GM23248 (cell line): ENCODE results near the gene MYZAP. TPM values are rescaled to one million over a fixed set of nuclear protein-coding genes. Genes with fewer than 3 reads are reported as not detected.

ENCODE experiments used
- DNase-seq: peaks from one replicate; pipeline ENCODE4 v3.0.0-alpha.2; 2015
- H2AFZ ChIP-seq: fragments of 200-600 bp; sonication (generic); 2 replicates; pipeline ENCODE4 v1.6.1; 2016; ENCODE audit warnings: antibody characterized with exemption
- H3F3A ChIP-seq: fragments of 200-600 bp; sonication (generic); 2 replicates; pipeline ENCODE4 v1.6.1; 2016; ENCODE audit warnings: mild to moderate bottlenecking, antibody characterized with exemption, mixed run types; ENCODE audit not compliant: insufficient read depth
- H3K27ac ChIP-seq: fragments of 200-600 bp; sonication (generic); 2 replicates; pipeline ENCODE4 v1.5.1; 2016; ENCODE audit warnings: mild to moderate bottlenecking
- H3K27me3 ChIP-seq: fragments of 200-600 bp; sonication (generic); replicated peaks from 2 replicates; pipeline ENCODE4 v1.6.1; 2016; ENCODE audit warnings: mild to moderate bottlenecking; ENCODE audit not compliant: insufficient read depth
- H3K36me3 ChIP-seq: fragments of 200-600 bp; sonication (generic); 2 replicates; pipeline ENCODE4 v1.6.1; 2016; ENCODE audit warnings: low read depth, mild to moderate bottlenecking
- H3K4me1 ChIP-seq: fragments of 200-600 bp; sonication (generic); 2 replicates; pipeline ENCODE4 v1.6.1; 2016; ENCODE audit warnings: mild to moderate bottlenecking; ENCODE audit not compliant: insufficient read depth
- H3K4me2 ChIP-seq: fragments of 200-600 bp; sonication (generic); one replicate; pipeline ENCODE4 v1.6.1; 2016; ENCODE audit warnings: mild to moderate bottlenecking; ENCODE audit not compliant: unreplicated experiment
- H3K4me3 ChIP-seq: fragments of 200-600 bp; sonication (generic); 2 replicates; pipeline ENCODE4 v1.5.1; 2016; ENCODE audit warnings: mild to moderate bottlenecking
- H3K79me2 ChIP-seq: fragments of 200-600 bp; sonication (generic); 2 replicates; pipeline ENCODE4 v1.6.1; 2016; ENCODE audit warnings: mild to moderate bottlenecking; ENCODE audit not compliant: insufficient read depth
- H3K9ac ChIP-seq: fragments of 200-600 bp; sonication (generic); 2 replicates; pipeline ENCODE4 v1.6.1; 2016; ENCODE audit warnings: mild to moderate bottlenecking
- H3K9me2 ChIP-seq: fragments of 200-600 bp; sonication (generic); 2 replicates; pipeline ENCODE4 v1.6.1; 2016; ENCODE audit warnings: mixed run types, mild to moderate bottlenecking, moderate library complexity; ENCODE audit not compliant: insufficient read depth
- H3K9me3 ChIP-seq: fragments of 200-600 bp; sonication (generic); one replicate; pipeline ENCODE4 v1.6.1; 2017; ENCODE audit warnings: low read depth
- H4K20me1 ChIP-seq: fragments of 200-600 bp; sonication (generic); 2 replicates; pipeline ENCODE4 v1.6.0; 2016; ENCODE audit not compliant: insufficient read depth
- EZH2 ChIP-seq: fragments of 200-600 bp; sonication (generic); IDR thresholded peaks from 2 replicates; pipeline ENCODE4 v1.6.1; 2018; ENCODE audit warnings: antibody characterized with exemption, mild to moderate bottlenecking; ENCODE audit not compliant: insufficient read depth, poor library complexity, severe bottlenecking
- EZH2phosphoT487 ChIP-seq: fragments of 200-600 bp; sonication (generic); IDR thresholded peaks from 2 replicates; pipeline ENCODE4 v1.6.1; 2018; ENCODE audit warnings: antibody characterized with exemption, moderate library complexity, mild to moderate bottlenecking, low read depth; ENCODE audit not compliant: insufficient read depth
- WGBS, 2 experiments: methylation state at CpG; one replicate each; pipeline ENCODE4 v1.1.6; 2015 to 2017; ENCODE audit warnings: low lambda C conversion rate in 2 of 2, low coverage in 1 of 2; ENCODE audit errors: missing lambda C conversion rate in 2 of 2; 5-methylcytosine and 5-hydroxymethylcytosine counted together
- in situ Hi-C: fragments of 300-500 bp; cut with MboI; formaldehyde crosslinking; loops from 2 replicates; pipeline ENCODE4 v1.15.0; 2020
- polyA plus RNA-seq: library from polyadenylated mRNA; unstranded; fragments of >200 nt; fragmentation: Nextera tagmentation; extraction: Ambion mirVana; gene quantifications from 2 replicates; pipeline ENCODE4 v1.2.1, GENCODE V29; 2016
- total RNA-seq: library from RNA; depleted of rRNA; stranded (reverse); fragments of >200 nt; shearing (Covaris generic); gene quantifications from 2 replicates; pipeline ENCODE4 v1.2.3, GENCODE V29; 2014

Gene MYZAP
- total and polyA plus RNA-seq, 2 experiments from 2014 or later, result 0.11 TPM; not detected in 1

DNA sequence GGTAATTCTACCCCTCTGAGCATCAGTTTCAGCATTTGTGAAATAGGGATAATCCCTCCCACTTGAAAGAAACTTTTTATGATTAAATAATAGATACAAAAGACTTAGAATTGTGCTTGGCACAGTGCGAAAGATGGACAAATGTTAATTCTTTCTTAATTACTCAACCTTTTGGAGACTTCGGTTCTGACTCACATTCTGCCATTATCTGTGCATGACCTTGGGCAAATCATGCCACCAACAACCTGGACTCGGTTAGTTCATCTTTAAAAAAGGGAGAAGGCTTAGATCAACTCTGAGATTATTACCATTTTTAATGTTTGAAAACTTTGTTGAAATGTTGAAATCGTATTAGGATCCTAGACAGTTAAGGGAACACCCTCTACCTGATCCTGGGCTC is 74.2 kb downstream of the MYZAP start:
- Histone ChIP-seq H3K27ac (no peak overlapping the region), H3K4me2 (no peak overlapping the region), H3K4me3 (no peak overlapping the region), H4K20me1 (no peaks in the 10 kb centered on the region), H3K9me3 (no peaks in the 10 kb centered on the region), H3K79me2 (no peaks in the 10 kb centered on the region), H3K9ac (no peak overlapping the region), H3F3A (no peaks in the 10 kb centered on the region; the same call in 1 of the 2 replicates), H3K36me3 (no peaks in the 10 kb centered on the region), H2AFZ (no peak overlapping the region; the same call in 1 of the 2 replicates), H3K27me3 (no peaks in the 10 kb centered on the region), H3K4me1 (peaks cover 30% of the 10 kb centered on the region), H3K9me2 (no peaks in the 10 kb centered on the region)
- WGBS, 2 experiments, result 53 to 58% methylated on average over 4 of the region's 4 CpGs
- in situ Hi-C loops, result no loop called here
- TF ChIP-seq EZH2 (no peak), EZH2phosphoT487 (no peak)
- peak; percentile 29 for DNase-seq

DNA sequence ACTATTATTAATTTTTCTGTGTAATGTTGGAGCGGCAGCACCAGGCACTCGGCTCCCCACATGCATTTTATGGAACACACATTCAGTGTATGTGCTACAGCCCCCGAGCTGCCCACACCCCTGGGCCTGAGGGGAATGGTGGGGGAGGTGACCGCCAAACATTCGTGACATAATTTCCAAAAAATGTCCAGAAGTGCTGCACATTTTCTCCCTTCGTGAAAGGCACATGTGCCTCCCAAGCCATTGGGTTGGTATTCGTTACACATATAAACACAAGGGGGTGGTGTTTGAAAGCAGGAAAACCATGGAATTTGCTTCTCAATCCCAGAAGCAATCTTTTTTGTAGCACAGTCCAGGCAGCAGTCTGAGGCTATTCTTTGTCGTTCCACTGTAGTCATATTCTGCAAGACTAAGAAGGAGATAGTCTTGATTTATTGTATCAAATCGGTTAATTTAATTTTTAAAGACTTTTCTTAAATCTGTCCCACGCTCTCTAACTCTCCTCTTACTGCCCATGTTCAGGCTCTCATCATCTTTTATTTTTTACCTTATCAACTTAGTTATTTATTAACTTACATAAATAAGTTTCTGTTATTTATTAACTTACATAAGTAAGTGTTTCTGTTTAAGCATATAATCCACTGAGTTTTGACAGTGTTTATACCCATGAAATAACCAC is 75.6 kb downstream of the MYZAP start:
- Histone ChIP-seq H3K4me1 (peaks cover 40% of the 10 kb centered on the region), H3K9me2 (no peaks in the 10 kb centered on the region), H3K9me3 (no peaks in the 10 kb centered on the region), H3F3A (no peaks in the 10 kb centered on the region; the same call in 1 of the 2 replicates), H3K27me3 (no peaks in the 10 kb centered on the region), H3K4me3 (peak overlapping the region; percentile 29), H3K36me3 (no peaks in the 10 kb centered on the region), H3K4me2 (peak overlapping the region; percentile 70), H3K79me2 (no peaks in the 10 kb centered on the region), H3K9ac (0 out of 2 replicates have a peak overlapping the region, but pooled peaks have one; percentile 4), H2AFZ (peak overlapping the region; percentile 45; the same call in 1 of the 2 replicates), H3K27ac (peak overlapping the region; percentile 25), H4K20me1 (no peaks in the 10 kb centered on the region)
- peak; percentile 85 for DNase-seq
- TF ChIP-seq EZH2phosphoT487 (no peak), EZH2 (no peak)
- in situ Hi-C loops, result no loop called here
- WGBS, 2 experiments, result 13 to 19% methylated on average over 10 of the region's 10 CpGs

DNA sequence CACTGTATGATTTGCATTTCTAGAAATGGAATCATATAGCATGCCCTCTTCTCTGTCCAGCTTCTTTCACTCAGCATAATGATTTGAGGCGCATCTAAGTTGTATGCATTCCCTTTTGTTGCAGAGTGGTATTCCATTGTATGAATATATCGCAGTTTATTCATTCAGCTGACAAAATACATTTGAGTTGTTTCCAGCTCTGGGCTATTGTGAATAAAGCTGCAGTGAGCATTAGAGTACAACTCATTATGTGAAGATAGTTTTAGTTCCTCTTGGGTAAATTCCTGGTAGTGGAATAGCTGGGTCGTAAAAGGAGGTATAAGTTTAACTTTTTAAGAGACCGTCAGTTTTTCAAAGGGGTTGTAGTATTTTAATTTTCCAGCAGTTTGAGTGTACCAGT is 76.3 kb downstream of the MYZAP start:
- Histone ChIP-seq H3K79me2 (no peaks in the 10 kb centered on the region), H3K4me3 (no peak overlapping the region), H3K9ac (no peak overlapping the region), H3K4me1 (peaks cover 40% of the 10 kb centered on the region), H2AFZ (no peak overlapping the region), H3K27ac (no peak overlapping the region), H3K27me3 (no peaks in the 10 kb centered on the region), H3K9me3 (no peaks in the 10 kb centered on the region), H3K36me3 (no peaks in the 10 kb centered on the region), H3F3A (no peaks in the 10 kb centered on the region; the same call in 1 of the 2 replicates), H3K4me2 (peak overlapping the region; percentile 70), H3K9me2 (no peaks in the 10 kb centered on the region), H4K20me1 (no peaks in the 10 kb centered on the region)
- no peak for DNase-seq
- no peak for TF ChIP-seq EZH2
- no peak for TF ChIP-seq EZH2phosphoT487
- in situ Hi-C loops, result no loop called here
- 95 to 97% methylated on average over 4 of the region's 4 CpGs for WGBS, 2 experiments

DNA sequence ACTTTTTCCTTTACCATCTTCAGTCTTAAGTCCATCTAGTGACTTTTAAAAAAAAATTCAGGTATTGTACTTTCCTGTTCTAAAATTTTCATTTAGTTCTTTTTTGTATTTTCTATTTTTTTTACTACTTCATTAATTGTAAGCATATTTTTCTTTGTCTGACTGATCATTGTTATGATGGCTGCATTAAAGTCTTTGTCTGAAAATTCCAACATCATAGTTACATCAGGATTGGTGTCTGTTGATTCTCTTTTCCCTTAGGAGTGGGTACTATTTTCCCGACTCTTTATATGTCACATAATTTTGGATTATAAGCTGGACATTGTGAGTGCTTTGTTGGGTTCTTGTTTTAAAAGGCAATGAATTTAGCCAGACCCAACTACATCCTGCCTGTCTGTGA is 79.9 kb downstream of the MYZAP start:
- 0 to 5% methylated on average over 1 of the region's 1 CpG for WGBS, 2 experiments
- Histone ChIP-seq H3K9me3 (no peaks in the 10 kb centered on the region), H3K9ac (no peak overlapping the region), H3K36me3 (no peaks in the 10 kb centered on the region), H3K79me2 (no peaks in the 10 kb centered on the region), H3K27ac (no peak overlapping the region), H3K27me3 (no peaks in the 10 kb centered on the region), H4K20me1 (no peaks in the 10 kb centered on the region), H3K9me2 (no peaks in the 10 kb centered on the region), H3K4me2 (no peak overlapping the region), H3K4me1 (peaks cover 27% of the 10 kb centered on the region), H3F3A (no peaks in the 10 kb centered on the region), H3K4me3 (no peak overlapping the region), H2AFZ (0 out of 2 replicates have a peak overlapping the region, but pooled peaks have one; percentile 19)
- no peak for TF ChIP-seq EZH2
- no peak for TF ChIP-seq EZH2phosphoT487
- in situ Hi-C loops, result no loop called here
- peak; percentile 51 for DNase-seq
